ENCODE results near the gene RNF151. TPM values are rescaled to one million over a fixed set of nuclear protein-coding genes. Genes with fewer than 3 reads are reported as not detected.

RNF151 gene
- total RNA-seq, 1 donor from 2014 or later = not detected

- Histone ChIP-seq H3K9ac (ENCODE audit: low read depth in 1 of 3, low read length in 3 of 3) (peak overlapping the region; percentile 93 to 99 (median 98)), H3K4me1 (ENCODE audit: control insufficient read depth in 3 of 3, insufficient read depth in 3 of 3, low read length in 3 of 3) (peaks cover 27 to 48% (median 30%) of the 10 kb centered on the region in 3 donors), H3K27ac (ENCODE audit: low read depth, low read length) (peak overlapping the region; percentile 98), H3K36me3 (ENCODE audit: control insufficient read depth in 3 of 3, insufficient read depth in 3 of 3, low read length in 3 of 3) (peaks cover 26 to 33% (median 26%) of the 10 kb centered on the region in 3 donors), H3K27me3 (ENCODE audit: control insufficient read depth in 3 of 3, insufficient read depth in 3 of 3, low read length in 3 of 3) (no peaks in the 10 kb centered on the region), H3K4me3 (ENCODE audit: low read length in 3 of 3) (peak overlapping the region; percentile 84 to 90 (median 85)), H3K9me3 (ENCODE audit: control insufficient read depth in 3 of 3, low read length in 3 of 3) (no peaks in the 10 kb centered on the region)
Measured at GRCh38 chr16:1965396-1966001, 1.2 kb upstream of the RNF151 start.

GRCh38 chr16:1968146-1968953 is 1.7 kb downstream of the RNF151 start:
- Histone ChIP-seq H3K27ac (ENCODE audit: low read depth, low read length) (no peak overlapping the region), H3K36me3 (ENCODE audit: control insufficient read depth in 3 of 3, insufficient read depth in 3 of 3, low read length in 3 of 3) (peaks cover 0 to 9% (median 7%) of the 10 kb centered on the region in 3 donors), H3K9ac (ENCODE audit: low read depth in 1 of 3, low read length in 3 of 3) (no peak overlapping the region), H3K4me3 (ENCODE audit: low read length in 3 of 3) (no peak overlapping the region), H3K27me3 (ENCODE audit: control insufficient read depth in 3 of 3, insufficient read depth in 3 of 3, low read length in 3 of 3) (no peaks in the 10 kb centered on the region), H3K9me3 (ENCODE audit: control insufficient read depth in 3 of 3, low read length in 3 of 3) (no peaks in the 10 kb centered on the region), H3K4me1 (ENCODE audit: control insufficient read depth in 3 of 3, insufficient read depth in 3 of 3, low read length in 3 of 3) (peaks cover 29 to 48% (median 33%) of the 10 kb centered on the region in 3 donors)

- Histone ChIP-seq H3K27me3 (ENCODE audit: control insufficient read depth in 3 of 3, insufficient read depth in 3 of 3, low read length in 3 of 3) (peaks cover 0 to 9% (median 6%) of the 10 kb centered on the region in 3 donors), H3K4me1 (ENCODE audit: control insufficient read depth in 3 of 3, insufficient read depth in 3 of 3, low read length in 3 of 3) (peaks cover 14 to 28% (median 20%) of the 10 kb centered on the region in 3 donors), H3K27ac (ENCODE audit: low read depth, low read length) (peak within 1 kb of the TSS; percentile 90), H3K4me3 (ENCODE audit: low read length in 3 of 3) (peak within 1 kb of the TSS; percentile 87 to 93 (median 93)), H3K9me3 (ENCODE audit: control insufficient read depth in 3 of 3, low read length in 3 of 3) (no peaks in the 10 kb centered on the region), H3K36me3 (ENCODE audit: control insufficient read depth in 3 of 3, insufficient read depth in 3 of 3, low read length in 3 of 3) (peaks cover 27 to 30% (median 29%) of the 10 kb centered on the region in 3 donors), H3K9ac (ENCODE audit: low read depth in 1 of 3, low read length in 3 of 3) (peak within 1 kb of the TSS; percentile 91 to 96 (median 95))
Measured at GRCh38 chr16:1971796-1972489, 5.3 kb downstream of the RNF151 start, which contains the start of gene TBL3. Gene TBL3, plus strand, starts transcription at chr16:1972053. Its CDS starts 112 bp downstream, at chr16:1972165.

- H3K4me3 ChIP-seq (ENCODE audit: low read length in 3 of 3) = peak overlapping the region; percentile 87 to 93 (median 93)
- H3K36me3 ChIP-seq (ENCODE audit: control insufficient read depth in 3 of 3, insufficient read depth in 3 of 3, low read length in 3 of 3) = peaks cover 31 to 35% (median 34%) of the 10 kb centered on the region in 3 donors
- H3K9ac ChIP-seq (ENCODE audit: low read depth in 1 of 3, low read length in 3 of 3) = peak overlapping the region; percentile 90 to 95 (median 91)
- no peaks in the 10 kb centered on the region for H3K9me3 ChIP-seq (ENCODE audit: control insufficient read depth in 3 of 3, low read length in 3 of 3)
- peaks cover 0 to 10% (median 6%) of the 10 kb centered on the region in 3 donors for H3K27me3 ChIP-seq (ENCODE audit: control insufficient read depth in 3 of 3, insufficient read depth in 3 of 3, low read length in 3 of 3)
- H3K27ac ChIP-seq (ENCODE audit: low read depth, low read length) = no peak overlapping the region
- peaks cover 14 to 26% (median 20%) of the 10 kb centered on the region in 3 donors for H3K4me1 ChIP-seq (ENCODE audit: control insufficient read depth in 3 of 3, insufficient read depth in 3 of 3, low read length in 3 of 3)
Measured at GRCh38 chr16:1972490-1972877, 5.8 kb downstream of the RNF151 start.

GRCh38 chr16:1973461-1974156 is 7.0 kb downstream of the RNF151 start:
- Histone ChIP-seq H3K27ac (ENCODE audit: low read depth, low read length) (no peak overlapping the region), H3K4me1 (ENCODE audit: control insufficient read depth in 3 of 3, insufficient read depth in 3 of 3, low read length in 3 of 3) (peaks cover 14 to 26% (median 20%) of the 10 kb centered on the region in 3 donors), H3K9me3 (ENCODE audit: control insufficient read depth in 3 of 3, low read length in 3 of 3) (no peaks in the 10 kb centered on the region), H3K36me3 (ENCODE audit: control insufficient read depth in 3 of 3, insufficient read depth in 3 of 3, low read length in 3 of 3) (peaks cover 39 to 44% (median 43%) of the 10 kb centered on the region in 3 donors), H3K9ac (ENCODE audit: low read depth in 1 of 3, low read length in 3 of 3) (no peak overlapping the region), H3K27me3 (ENCODE audit: control insufficient read depth in 3 of 3, insufficient read depth in 3 of 3, low read length in 3 of 3) (peaks cover 0 to 13% (median 6%) of the 10 kb centered on the region in 3 donors), H3K4me3 (ENCODE audit: low read length in 3 of 3) (no peak overlapping the region)

- Histone ChIP-seq H3K27ac (ENCODE audit: low read depth, low read length) (no peak overlapping the region), H3K9ac (ENCODE audit: low read depth in 1 of 3, low read length in 3 of 3) (no peak overlapping the region), H3K4me1 (ENCODE audit: control insufficient read depth in 3 of 3, insufficient read depth in 3 of 3, low read length in 3 of 3) (peaks cover 14 to 26% (median 20%) of the 10 kb centered on the region in 3 donors), H3K27me3 (ENCODE audit: control insufficient read depth in 3 of 3, insufficient read depth in 3 of 3, low read length in 3 of 3) (peaks cover 0 to 16% (median 8%) of the 10 kb centered on the region in 3 donors), H3K4me3 (ENCODE audit: low read length in 3 of 3) (no peak overlapping the region), H3K9me3 (ENCODE audit: control insufficient read depth in 3 of 3, low read length in 3 of 3) (no peaks in the 10 kb centered on the region), H3K36me3 (ENCODE audit: control insufficient read depth in 3 of 3, insufficient read depth in 3 of 3, low read length in 3 of 3) (peaks cover 39 to 46% (median 45%) of the 10 kb centered on the region in 3 donors)
Measured at GRCh38 chr16:1974157-1975070, 7.8 kb downstream of the RNF151 start.

- no peaks in the 10 kb centered on the region for H3K9me3 ChIP-seq (ENCODE audit: control insufficient read depth in 3 of 3, low read length in 3 of 3)
- H3K27me3 ChIP-seq (ENCODE audit: control insufficient read depth in 3 of 3, insufficient read depth in 3 of 3, low read length in 3 of 3) = peaks cover 3 to 20% (median 16%) of the 10 kb centered on the region in 3 donors
- peaks cover 39 to 46% (median 45%) of the 10 kb centered on the region in 3 donors for H3K36me3 ChIP-seq (ENCODE audit: control insufficient read depth in 3 of 3, insufficient read depth in 3 of 3, low read length in 3 of 3)
- H3K4me1 ChIP-seq (ENCODE audit: control insufficient read depth in 3 of 3, insufficient read depth in 3 of 3, low read length in 3 of 3) = peaks cover 19 to 33% (median 29%) of the 10 kb centered on the region in 3 donors
- H3K27ac ChIP-seq (ENCODE audit: low read depth, low read length) = no peak overlapping the region
- H3K9ac ChIP-seq (ENCODE audit: low read depth in 1 of 3, low read length in 3 of 3) = no peak overlapping the region
- no peak overlapping the region for H3K4me3 ChIP-seq (ENCODE audit: low read length in 3 of 3)
Measured at GRCh38 chr16:1975432-1976215, 9.0 kb downstream of the RNF151 start.

GRCh38 chr16:1976216-1976520 is 9.5 kb downstream of the RNF151 start:
- H3K36me3 ChIP-seq (ENCODE audit: control insufficient read depth in 3 of 3, insufficient read depth in 3 of 3, low read length in 3 of 3) = peaks cover 39 to 46% (median 45%) of the 10 kb centered on the region in 3 donors
- H3K4me1 ChIP-seq (ENCODE audit: control insufficient read depth in 3 of 3, insufficient read depth in 3 of 3, low read length in 3 of 3) = peaks cover 14 to 34% (median 27%) of the 10 kb centered on the region in 3 donors
- H3K27me3 ChIP-seq (ENCODE audit: control insufficient read depth in 3 of 3, insufficient read depth in 3 of 3, low read length in 3 of 3) = peaks cover 5 to 20% (median 20%) of the 10 kb centered on the region in 3 donors

More at GRCh38 chr16:1976216-1976520, 9.5 kb downstream of the RNF151 start:
- Histone ChIP-seq H3K9ac (ENCODE audit: low read depth in 1 of 3, low read length in 3 of 3) (no peak overlapping the region), H3K4me3 (ENCODE audit: low read length in 3 of 3) (no peak overlapping the region), H3K27ac (ENCODE audit: low read depth, low read length) (no peak overlapping the region), H3K9me3 (ENCODE audit: control insufficient read depth in 3 of 3, low read length in 3 of 3) (no peaks in the 10 kb centered on the region)

All from skeletal muscle tissue (tissue), 4 donors.